Bronchial epithelial cell (primary cell): Measurements from ENCODE around the gene HOXD8. TPM values are rescaled to one million over a fixed set of nuclear protein-coding genes. Genes with fewer than 3 reads are reported as not detected.

ENCODE experiments used
- DNase-seq: peaks from one replicate; pipeline ENCODE4 v3.0.0-alpha.2; 2010; ENCODE audit warnings: low read depth
- FAIRE-seq: peaks from 2 replicates; lab custom pipeline; 2011; peaks lifted over from hg19 to GRCh38; lab: Jason Lieb, UNC
- H3K27me3 ChIP-seq: 2 replicates; pipeline ENCODE4 v1.5.1; 2011; ENCODE audit warnings: low read length; ENCODE audit not compliant: control insufficient read depth, insufficient read depth
- H3K36me3 ChIP-seq: 2 replicates; pipeline ENCODE4 v1.5.1; 2011; ENCODE audit warnings: low read length; ENCODE audit not compliant: control insufficient read depth, insufficient read depth
- H3K4me3 ChIP-seq: 2 replicates; pipeline ENCODE4 v1.5.1; 2011; ENCODE audit warnings: mild to moderate bottlenecking, low read depth, low read length, control low read depth
- CTCF ChIP-seq: IDR thresholded peaks from 2 replicates; pipeline ENCODE4 v1.5.1; 2011; ENCODE audit warnings: mild to moderate bottlenecking, moderate library complexity, low read length, control low read depth, inconsistent platforms; ENCODE audit not compliant: insufficient read depth, severe bottlenecking
- total RNA-seq: library from RNA; depleted of rRNA; stranded (reverse); fragments of >200 nt; gene quantifications from 2 replicates; pipeline ENCODE4 v1.2.1, GENCODE V29; 2014

The HOXD8 gene
- total RNA-seq, 1 donor from 2014 or later = not detected

- no peaks in the 10 kb centered on the region for H3K36me3 ChIP-seq
- peak overlapping the region; percentile 17 for H3K4me3 ChIP-seq
- peaks cover 57% of the 10 kb centered on the region for H3K27me3 ChIP-seq
- FAIRE-seq (no peak), DNase-seq (peak; percentile 60)
- TF ChIP-seq CTCF = no peak
These were observed 48.7 kb downstream of the HOXD8 start for GRCh38 chr2:176178038-176178756.

- Histone ChIP-seq H3K36me3 (no peaks in the 10 kb centered on the region), H3K27me3 (peaks cover 54% of the 10 kb centered on the region), H3K4me3 (peak overlapping the region; percentile 17)
- no peak for FAIRE-seq
- peak; percentile 8 for DNase-seq
- TF ChIP-seq CTCF = no peak
These were observed 49.3 kb downstream of the HOXD8 start for GRCh38 chr2:176178757-176179295.

- TF ChIP-seq CTCF = no peak
- FAIRE-seq (no peak), DNase-seq (no peak)
- peaks cover 38% of the 10 kb centered on the region for H3K27me3 ChIP-seq
- H3K4me3 ChIP-seq = no peak overlapping the region
- no peaks in the 10 kb centered on the region for H3K36me3 ChIP-seq
These were observed 52.0 kb downstream of the HOXD8 start for GRCh38 chr2:176181551-176181950.

Other genes starting within 250 kb of the HOXD8 start
- gene LNPK, start 127.4 kb upstream of the HOXD8 start, total RNA-seq = 16.6 and 20.0 TPM in 2 replicates
- gene EVX2, start 45.7 kb upstream of the HOXD8 start, total RNA-seq = not detected in 2 replicates
- not detected in 2 replicates for gene HOXD13, start 37.0 kb upstream of the HOXD8 start, total RNA-seq
- not detected in 2 replicates for gene HOXD12, start 29.9 kb upstream of the HOXD8 start, total RNA-seq
- gene HOXD11, start 22.4 kb upstream of the HOXD8 start, total RNA-seq = not detected in 2 replicates
- gene HOXD10, start 12.9 kb upstream of the HOXD8 start, total RNA-seq = not detected in 2 replicates
- not detected in 2 replicates for gene HOXD9, start 7.0 kb upstream of the HOXD8 start, total RNA-seq
- gene HOXD4, start 21.8 kb downstream of the HOXD8 start, total RNA-seq = not detected in 2 replicates
- not detected in 2 replicates for gene HOXD3, start 27.6 kb downstream of the HOXD8 start, total RNA-seq
- gene HOXD1, start 59.0 kb downstream of the HOXD8 start, total RNA-seq = not detected in 2 replicates
- gene MTX2, start 139.7 kb downstream of the HOXD8 start, total RNA-seq = 22.0 and 24.5 TPM in 2 replicates